HG03135 (cell line): Measurements from ENCODE around the gene PABPN1L.

Experiments used
- ATAC-seq: cut with Tn5 transposase; IDR thresholded peaks from one replicate; pipeline ENCODE4 v1.9.1; 2021; ENCODE audit warnings: mild to moderate bottlenecking, moderate library complexity; ENCODE audit not compliant: unreplicated experiment

The PABPN1L gene

GRCh38 chr16:88815227-88815626 lies 51.2 kb downstream of the PABPN1L start:
- ATAC-seq, result no peak

GRCh38 chr16:88814144-88814502 lies 52.3 kb downstream of the PABPN1L start:
- ATAC-seq, result no peak
